ENCODE results near the gene SLC39A1. TPM values are rescaled to one million over a fixed set of nuclear protein-coding genes. Genes with fewer than 3 reads are reported as not detected.

Gene SLC39A1
- total RNA-seq, 2 experiments from 2014 or later = 6.4 to 6.9 TPM

DNA sequence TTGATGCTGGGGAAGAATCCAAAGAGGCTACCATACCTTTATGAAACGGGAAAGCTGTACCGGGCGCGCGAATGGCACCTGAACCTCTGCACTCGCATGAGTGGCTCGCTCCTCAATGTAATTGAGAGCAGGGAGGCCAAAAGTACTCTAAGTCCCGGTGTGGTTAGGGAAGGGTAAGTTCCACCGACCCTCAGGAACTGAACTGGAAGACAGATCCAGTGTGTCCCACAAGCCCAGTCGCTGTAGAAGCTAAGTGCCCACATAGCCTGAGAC is 41.6 kb downstream of the SLC39A1 start:
- POLR2A ChIA-PET = interaction anchor here (1.0 to 5.2 kb wide), 12 partner anchors 24 to 194 kb away, joined by 3 to 143 read pairs (median 4); partner anchors contain the start of genes CREB3L4, CRTC2, DENND4B and INTS3
- Histone ChIP-seq H3K27me3 (ENCODE audit: control insufficient read depth in 1 of 2, insufficient read depth in 2 of 2, low read length in 2 of 2) (no peaks in the 10 kb centered on the region), H3K9me3 (ENCODE audit: control insufficient read depth in 1 of 2, insufficient read depth in 1 of 2, low read length in 2 of 2) (no peaks in the 10 kb centered on the region), H3K36me3 (ENCODE audit: insufficient read depth, low read length) (peaks cover 15% of the 10 kb centered on the region), H3K27ac (ENCODE audit: low read depth in 1 of 2, low read length in 2 of 2) (peak overlapping the region; percentile 71 to 83), H3K4me3 (ENCODE audit: low read length) (peak overlapping the region; percentile 91), H3K4me1 (ENCODE audit: insufficient read depth, low read length) (peaks cover 57% of the 10 kb centered on the region)
- intact Hi-C loops (cut with DNase I, micrococcal nuclease) = loop anchor here (2.0 to 10.0 kb wide), 5 partner anchors 36 to 303 kb away; partner anchors contain the start of genes CRTC2 (in 1 of the 2), ILF2 (in 1 of the 2), NPR1 (in 1 of the 2) and RAB13 (in 1 of the 2)
- peak overlapping the region; percentile 96 for H3K4me3 Mint-ChIP-seq
- peak overlapping the region; percentile 99 for H3K27ac Mint-ChIP-seq
- H3K9me3 Mint-ChIP-seq = no peaks in the 10 kb centered on the region
- peaks cover 61% of the 10 kb centered on the region for H3K4me1 Mint-ChIP-seq (ENCODE audit: low read depth)
- ATAC-seq (ENCODE audit: poor library complexity) (no peak), DNase-seq (peak in 2 of 14 experiments; percentile 7 to 34)
- peaks cover 58% of the 10 kb centered on the region for H3K36me3 Mint-ChIP-seq (ENCODE audit: low read depth)
- H3K27me3 Mint-ChIP-seq = peaks cover 6% of the 10 kb centered on the region
- TF ChIP-seq, protein P1, sequence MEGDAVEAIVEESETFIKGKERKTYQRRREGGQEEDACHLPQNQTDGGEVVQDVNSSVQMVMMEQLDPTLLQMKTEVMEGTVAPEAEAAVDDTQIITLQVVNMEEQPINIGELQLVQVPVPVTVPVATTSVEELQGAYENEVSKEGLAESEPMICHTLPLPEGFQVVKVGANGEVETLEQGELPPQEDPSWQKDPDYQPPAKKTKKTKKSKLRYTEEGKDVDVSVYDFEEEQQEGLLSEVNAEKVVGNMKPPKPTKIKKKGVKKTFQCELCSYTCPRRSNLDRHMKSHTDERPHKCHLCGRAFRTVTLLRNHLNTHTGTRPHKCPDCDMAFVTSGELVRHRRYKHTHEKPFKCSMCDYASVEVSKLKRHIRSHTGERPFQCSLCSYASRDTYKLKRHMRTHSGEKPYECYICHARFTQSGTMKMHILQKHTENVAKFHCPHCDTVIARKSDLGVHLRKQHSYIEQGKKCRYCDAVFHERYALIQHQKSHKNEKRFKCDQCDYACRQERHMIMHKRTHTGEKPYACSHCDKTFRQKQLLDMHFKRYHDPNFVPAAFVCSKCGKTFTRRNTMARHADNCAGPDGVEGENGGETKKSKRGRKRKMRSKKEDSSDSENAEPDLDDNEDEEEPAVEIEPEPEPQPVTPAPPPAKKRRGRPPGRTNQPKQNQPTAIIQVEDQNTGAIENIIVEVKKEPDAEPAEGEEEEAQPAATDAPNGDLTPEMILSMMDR (IDR thresholded peaks at IDR 0.05) = no peak
- CTCF ChIA-PET = interaction anchor here (1.1 to 3.3 kb wide), 3 partner anchors 24 to 101 kb away, joined by 3 to 26 read pairs (median 3); partner anchors contain the start of gene DENND4B

- H3K4me3 ChIP-seq (ENCODE audit: low read length) = peak overlapping the region; percentile 91
- ChIA-PET CTCF (interaction anchor here (1.1 to 3.3 kb wide), 3 partner anchors 25 to 100 kb away, joined by 3 to 26 read pairs (median 3); partner anchors contain the start of gene DENND4B), POLR2A (interaction anchor here (1.0 to 5.2 kb wide), 7 partner anchors 24 to 69 kb away, joined by 3 to 143 read pairs (median 4); partner anchors contain the start of genes CREB3L4, CRTC2, DENND4B and JTB)
- no peaks in the 10 kb centered on the region for H3K9me3 Mint-ChIP-seq
- H3K4me1 ChIP-seq (ENCODE audit: insufficient read depth, low read length) = peaks cover 58% of the 10 kb centered on the region
- H3K27me3 ChIP-seq (ENCODE audit: control insufficient read depth in 1 of 2, insufficient read depth in 2 of 2, low read length in 2 of 2) = no peaks in the 10 kb centered on the region
- no peak for ATAC-seq (ENCODE audit: poor library complexity)
- peak overlapping the region; percentile 96 for H3K4me3 Mint-ChIP-seq
- peak overlapping the region; percentile 99 for H3K27ac Mint-ChIP-seq
- H3K9me3 ChIP-seq (ENCODE audit: control insufficient read depth in 1 of 2, insufficient read depth in 1 of 2, low read length in 2 of 2) = no peaks in the 10 kb centered on the region
- peaks cover 61% of the 10 kb centered on the region for H3K36me3 Mint-ChIP-seq (ENCODE audit: low read depth)
- no peak for DNase-seq
- H3K27ac ChIP-seq (ENCODE audit: low read depth in 1 of 2, low read length in 2 of 2) = peak overlapping the region; percentile 71 to 83
- peaks cover 6% of the 10 kb centered on the region for H3K27me3 Mint-ChIP-seq
- peaks cover 65% of the 10 kb centered on the region for H3K4me1 Mint-ChIP-seq (ENCODE audit: low read depth)
- H3K36me3 ChIP-seq (ENCODE audit: insufficient read depth, low read length) = peaks cover 16% of the 10 kb centered on the region
- TF ChIP-seq, protein P1 (IDR thresholded peaks at IDR 0.05) = no peak
- intact Hi-C loops (cut with DNase I, micrococcal nuclease) = loop anchor here (2.0 to 10.0 kb wide), 5 partner anchors 36 to 304 kb away; partner anchors contain the start of genes CRTC2 (in 1 of the 2), ILF2 (in 1 of the 2), NPR1 (in 1 of the 2) and RAB13 (in 1 of the 2)
Observed at GRCh38 chr1:153921080-153921802, 42.1 kb downstream of the SLC39A1 start.

DNA sequence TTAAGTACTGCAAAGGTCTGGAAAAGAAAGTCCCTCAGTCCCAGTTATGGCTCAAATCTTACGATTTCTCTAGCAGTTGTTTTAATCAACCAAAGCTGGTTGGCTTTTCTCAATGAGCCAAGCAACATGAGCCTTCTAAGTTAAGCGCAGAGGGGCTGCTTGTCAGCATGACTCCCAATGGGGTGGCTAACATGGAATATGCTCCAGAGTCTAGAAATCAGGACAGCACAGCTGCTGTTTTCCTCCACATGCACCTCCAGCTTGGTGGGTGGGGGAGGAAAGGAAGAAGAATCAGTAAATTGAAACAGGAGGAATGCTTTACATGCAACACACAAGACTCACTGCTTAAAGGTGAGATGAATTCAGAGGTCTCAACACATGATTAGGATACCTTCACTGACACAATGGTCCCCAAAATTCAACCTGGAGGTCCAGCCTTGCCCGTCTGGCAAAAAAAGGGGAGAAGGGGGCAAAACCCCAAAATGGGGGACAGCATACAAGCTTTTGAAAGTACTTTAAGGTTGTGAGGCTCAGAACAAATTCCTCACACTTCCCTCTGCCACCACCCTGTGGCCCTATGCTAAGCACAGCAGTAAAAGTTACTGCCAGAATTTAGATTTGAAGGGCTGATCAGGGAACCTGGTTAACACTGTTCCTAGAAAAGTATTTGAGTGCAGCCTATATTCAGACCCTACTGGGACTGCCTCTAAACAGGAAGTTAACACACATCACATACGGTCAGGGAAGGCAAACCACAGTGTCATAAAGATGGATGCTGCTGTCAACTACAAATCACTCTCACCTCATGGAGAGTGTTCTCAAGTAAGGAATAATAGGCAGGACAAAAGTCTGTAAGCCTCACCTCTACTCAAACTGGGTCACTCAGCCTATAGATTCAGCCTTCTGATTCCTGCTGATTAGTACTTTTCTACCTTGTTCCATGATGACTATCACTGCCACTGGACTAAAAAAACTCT is 43.2 kb downstream of the SLC39A1 start:
- Histone ChIP-seq H3K4me1 (ENCODE audit: insufficient read depth, low read length) (peaks cover 60% of the 10 kb centered on the region), H3K4me3 (ENCODE audit: low read length) (peak overlapping the region; percentile 91), H3K9me3 (ENCODE audit: control insufficient read depth in 1 of 2, insufficient read depth in 1 of 2, low read length in 2 of 2) (no peaks in the 10 kb centered on the region), H3K27ac (ENCODE audit: low read depth in 1 of 2, low read length in 2 of 2) (peak overlapping the region; percentile 11 to 23), H3K36me3 (ENCODE audit: insufficient read depth, low read length) (peaks cover 27% of the 10 kb centered on the region), H3K27me3 (ENCODE audit: control insufficient read depth in 1 of 2, insufficient read depth in 2 of 2, low read length in 2 of 2) (no peaks in the 10 kb centered on the region)
- H3K4me3 Mint-ChIP-seq = peak overlapping the region; percentile 96
- H3K4me1 Mint-ChIP-seq (ENCODE audit: low read depth) = peaks cover 75% of the 10 kb centered on the region
- peak overlapping the region; percentile 99 for H3K27ac Mint-ChIP-seq
- POLR2A ChIA-PET = interaction anchor here (0.7 to 5.2 kb wide), 3 partner anchors 25 to 71 kb away, joined by 3 to 143 read pairs (median 4); partner anchors contain the start of genes DENND4B, JTB and RPS27
- peak in 6 of 14 experiments; percentile 5 to 71 (median 42) for DNase-seq
- H3K27me3 Mint-ChIP-seq = peaks cover 6% of the 10 kb centered on the region
- no peaks in the 10 kb centered on the region for H3K9me3 Mint-ChIP-seq
- TF ChIP-seq, protein P1 (IDR thresholded peaks at IDR 0.05) = no peak
- ATAC-seq (ENCODE audit: poor library complexity) = no peak
- intact Hi-C loops (cut with DNase I, micrococcal nuclease) = loop anchor here (2.0 to 10.0 kb wide), 5 partner anchors 37 to 305 kb away; partner anchors contain the start of genes CRTC2 (in 1 of the 2), ILF2 (in 1 of the 2), NPR1 (in 1 of the 2) and RAB13 (in 1 of the 2)
- H3K36me3 Mint-ChIP-seq (ENCODE audit: low read depth) = peaks cover 72% of the 10 kb centered on the region
- CTCF ChIA-PET = interaction anchor here (1.2 to 3.0 kb wide), 5 partner anchors 20 to 122 kb away, joined by 3 to 10 read pairs (median 4); partner anchors contain the start of gene DENND4B
